ENCODE results near the gene TTC21A.
A peak's percentile ranks its signal among the peaks of the same experiment; 100 is the strongest.

TTC21A gene

DNA sequence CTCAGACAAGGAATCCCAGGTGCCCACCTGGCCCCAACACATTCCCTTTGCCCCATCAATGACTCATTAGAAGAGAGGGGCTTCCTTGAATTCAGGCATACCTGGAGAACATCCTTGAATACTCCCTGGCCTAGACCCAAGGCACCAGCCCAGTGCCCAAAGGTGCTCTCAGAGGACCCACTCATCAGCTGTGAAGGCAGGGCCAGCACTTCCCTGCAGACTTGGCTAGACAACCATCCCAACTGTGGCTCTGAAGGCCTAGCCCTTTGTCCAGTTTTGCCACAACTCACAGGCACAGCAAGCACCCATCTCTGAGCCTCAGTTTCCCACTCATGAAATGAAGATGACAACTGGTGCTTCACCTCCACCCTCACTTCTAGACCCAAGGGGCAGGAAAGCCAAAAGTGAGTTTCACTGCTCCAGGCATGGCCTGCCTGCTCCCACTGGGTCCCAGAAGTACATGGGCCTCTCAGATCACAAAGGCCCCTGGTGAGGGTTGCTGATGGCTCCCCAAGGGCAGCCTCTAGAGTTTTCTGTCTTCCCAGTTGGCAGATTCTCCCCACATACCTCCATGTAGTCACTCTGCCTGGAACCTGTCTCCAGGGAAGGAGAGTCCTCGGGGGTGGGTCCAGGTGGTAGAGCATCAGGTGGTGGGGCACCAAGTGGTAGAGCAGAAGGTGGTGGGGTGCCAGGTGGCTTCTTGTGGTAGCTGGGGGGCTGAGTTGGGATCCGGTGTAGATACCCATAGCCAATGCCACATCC lies 7.6 kb upstream of the TTC21A start:
- no peak for DNase-seq (ENCODE audit: low read depth)

DNA sequence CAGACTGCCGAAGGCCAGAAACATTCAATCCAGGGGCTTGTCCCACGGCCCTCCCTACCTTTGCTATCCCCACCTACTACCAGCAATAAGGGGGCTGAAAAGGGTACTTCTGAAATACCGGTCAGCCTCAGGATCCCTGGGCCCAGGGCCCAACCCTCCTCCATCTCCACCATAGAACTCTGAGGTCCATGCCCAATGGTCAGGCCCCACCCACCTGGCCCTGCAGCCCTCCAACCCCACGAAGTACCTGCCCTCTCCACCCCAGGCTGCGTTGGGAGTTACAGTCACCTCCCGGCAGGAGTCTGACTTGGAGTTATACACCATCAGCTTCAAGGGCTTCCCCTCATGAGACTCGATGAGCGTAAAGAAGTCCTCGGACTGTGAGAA lies 7.0 kb upstream of the TTC21A start:
- DNase-seq (ENCODE audit: low read depth): no peak

DNA sequence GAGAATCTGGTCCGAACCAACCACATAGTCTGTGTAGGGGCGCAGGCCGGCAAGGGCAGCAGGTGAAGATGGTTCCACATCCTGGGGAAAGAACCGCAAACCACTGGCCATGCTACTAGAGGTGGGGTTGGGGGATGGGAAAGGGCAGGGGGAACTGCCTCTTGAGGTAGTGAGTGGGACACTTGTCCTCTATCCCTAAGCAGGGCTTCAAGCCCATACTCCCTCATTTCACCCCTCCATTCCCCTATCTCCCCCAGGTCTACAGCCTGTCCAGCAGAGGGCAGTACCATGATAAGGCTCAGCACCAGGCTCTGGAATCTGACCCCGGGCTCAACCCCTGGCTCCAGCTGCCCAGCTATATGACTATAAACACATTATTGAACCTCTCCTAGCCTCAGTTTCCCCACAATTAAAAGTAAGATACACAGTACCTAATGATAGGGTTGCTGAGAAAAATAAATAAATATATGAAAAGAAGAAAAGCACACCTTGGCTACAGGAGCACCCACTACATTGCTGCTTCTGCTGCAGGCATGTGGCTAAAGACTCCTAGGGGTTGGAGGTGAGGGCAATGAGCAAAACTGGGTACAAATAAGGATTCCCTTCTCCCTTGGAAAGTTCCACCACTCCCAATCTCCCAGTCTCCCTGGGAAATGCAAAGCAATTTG lies 6.3 kb upstream of the TTC21A start:
- DNase-seq (ENCODE audit: low read depth): peak; percentile 36

DNA sequence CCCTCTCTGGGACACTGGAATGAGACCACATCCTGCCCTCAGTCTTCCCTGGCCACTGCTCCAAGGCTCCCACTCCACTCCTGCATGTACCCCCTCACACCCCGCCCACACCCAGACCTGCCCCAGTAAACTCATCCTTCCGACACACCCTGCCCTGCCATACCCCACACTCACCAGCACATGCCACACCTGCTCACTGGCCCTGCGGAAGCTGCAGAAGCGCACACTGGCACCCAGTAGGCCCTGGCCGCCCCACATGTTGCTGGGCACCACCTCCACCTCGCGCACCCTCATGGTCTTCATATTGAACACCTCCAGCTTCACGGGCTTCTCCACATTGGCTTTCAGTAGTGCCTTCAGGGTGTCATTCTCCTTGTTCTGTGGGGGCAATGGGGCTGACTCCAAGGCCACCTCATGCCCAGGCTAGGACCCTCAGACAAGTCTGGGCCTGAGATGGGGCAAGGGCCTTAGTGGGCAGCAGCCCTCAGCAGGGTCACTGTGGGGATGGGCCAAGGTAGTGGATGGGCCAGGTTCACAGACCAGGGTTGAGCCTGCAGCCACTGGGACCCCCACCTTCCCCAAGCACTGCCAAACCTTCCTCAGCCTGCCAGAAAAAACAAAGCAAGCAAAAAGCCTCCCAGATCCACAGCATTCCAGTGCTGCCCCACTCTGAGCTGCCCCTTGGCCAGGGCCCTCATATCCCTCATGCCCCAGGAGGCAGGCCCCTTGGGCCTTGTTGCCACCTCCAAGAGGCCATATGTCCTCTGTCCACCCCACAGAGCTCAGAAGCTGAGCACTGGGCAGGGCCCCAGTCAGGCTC lies 4.8 kb upstream of the TTC21A start:
- no peak for DNase-seq (ENCODE audit: low read depth)

DNA sequence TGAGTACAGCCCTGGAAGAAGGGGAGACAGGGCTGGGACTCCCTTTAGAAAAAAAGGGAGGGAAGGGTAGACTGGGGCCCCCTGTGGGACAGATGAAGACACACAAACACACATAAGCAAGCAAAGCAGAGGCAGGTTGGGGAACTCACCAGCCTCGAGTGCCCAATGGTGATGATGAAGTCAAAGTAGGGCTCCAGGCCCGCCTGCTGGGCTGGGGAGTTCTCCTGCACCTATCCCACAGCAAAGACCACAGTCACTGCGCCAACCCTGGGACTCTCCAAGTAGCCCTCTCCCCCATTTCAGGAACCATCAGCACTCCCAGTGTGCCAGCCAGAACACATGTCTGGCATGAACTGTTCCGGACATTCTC lies 4.2 kb upstream of the TTC21A start:
- DNase-seq (ENCODE audit: low read depth): no peak

DNA sequence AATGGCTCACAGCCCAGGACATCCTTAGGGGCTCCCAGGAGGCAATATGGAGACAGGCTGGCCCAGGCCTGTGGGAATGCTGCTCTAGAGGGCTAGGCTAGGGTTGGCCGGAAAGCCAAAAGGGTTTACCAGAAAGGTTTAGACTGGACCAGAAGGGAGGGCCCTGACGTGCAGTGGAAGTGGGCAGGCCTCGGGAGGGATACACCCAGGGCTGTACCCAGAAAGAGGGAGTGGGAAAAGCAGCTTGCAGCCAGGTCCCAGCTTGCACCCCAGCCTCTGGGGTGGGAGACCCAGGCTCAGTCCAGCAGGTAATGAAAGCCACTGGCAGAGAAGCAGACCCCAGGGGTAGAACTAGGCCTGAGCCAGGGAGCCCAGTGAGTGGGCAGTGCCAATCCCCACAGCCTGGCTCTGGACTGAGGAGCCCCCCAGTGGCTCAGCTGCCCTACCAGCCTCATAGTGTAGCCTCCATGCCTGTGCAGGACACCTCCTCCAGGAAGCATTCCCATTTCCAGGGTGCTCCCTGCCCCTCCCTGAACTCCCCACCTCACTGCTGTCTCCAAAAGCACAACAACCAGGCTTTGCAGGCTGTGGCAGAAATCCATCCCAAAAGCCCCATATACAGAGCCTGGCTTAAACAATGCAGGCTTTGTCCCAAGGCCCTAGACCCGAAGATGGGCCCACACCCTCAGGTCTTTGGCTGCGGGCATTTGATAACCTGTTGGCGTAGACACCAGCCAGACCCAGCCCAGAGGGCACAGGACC lies 3.5 kb upstream of the TTC21A start:
- DNase-seq (ENCODE audit: low read depth): no peak

DNA sequence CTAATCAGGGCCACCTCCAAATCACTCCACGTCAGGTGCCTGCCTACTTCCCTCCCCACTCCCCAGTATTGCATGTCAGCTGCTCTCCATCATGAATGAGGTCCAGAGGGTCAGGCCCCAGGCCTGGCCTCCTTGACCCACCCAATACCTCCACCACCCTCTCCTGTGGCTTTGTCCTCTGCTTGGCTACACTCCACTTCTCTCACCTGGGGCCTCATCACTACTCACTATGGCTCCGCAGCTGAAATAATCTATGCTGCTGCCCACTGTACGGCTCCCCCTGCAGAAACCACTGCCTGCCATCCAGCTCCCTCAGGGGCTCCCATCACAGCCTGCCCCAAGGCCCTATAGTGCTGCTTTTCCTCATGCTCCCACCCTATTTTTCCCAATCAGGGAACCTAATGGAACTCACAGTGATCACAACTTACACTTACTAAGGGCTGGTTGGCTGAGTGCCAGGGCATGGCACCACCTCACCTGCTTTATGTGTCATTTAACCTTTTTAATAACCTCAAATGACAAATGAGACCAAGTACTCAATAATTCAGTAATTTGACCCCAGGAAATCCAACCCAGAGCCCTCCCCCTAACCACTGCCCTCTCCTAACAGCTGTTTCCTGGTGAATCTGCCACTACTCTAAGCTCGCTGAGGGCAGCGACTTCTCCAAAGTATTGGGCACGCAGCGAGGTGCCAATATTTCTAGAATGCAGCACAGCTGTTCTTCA lies 2.4 kb upstream of the TTC21A start:
- DNase-seq (ENCODE audit: low read depth): no peak

DNA sequence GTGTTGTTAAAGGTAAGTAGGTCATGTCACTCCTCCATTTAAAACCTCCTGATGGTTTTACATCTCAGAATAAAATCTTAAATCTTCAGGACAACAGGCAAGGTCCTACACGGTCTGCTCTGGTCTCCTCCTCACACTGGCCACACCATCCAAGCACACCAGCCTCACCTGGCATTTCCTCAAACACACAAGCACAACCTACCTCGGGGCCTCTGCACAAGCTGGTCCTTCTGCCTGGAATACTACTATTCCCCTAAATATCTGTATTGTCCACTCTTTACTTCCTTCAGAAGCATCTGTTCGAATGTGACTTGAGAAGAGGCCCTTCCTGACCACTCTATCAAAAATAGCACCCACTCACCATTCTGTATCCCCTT lies 1.8 kb upstream of the TTC21A start:
- no peak for DNase-seq (ENCODE audit: low read depth)

DNA sequence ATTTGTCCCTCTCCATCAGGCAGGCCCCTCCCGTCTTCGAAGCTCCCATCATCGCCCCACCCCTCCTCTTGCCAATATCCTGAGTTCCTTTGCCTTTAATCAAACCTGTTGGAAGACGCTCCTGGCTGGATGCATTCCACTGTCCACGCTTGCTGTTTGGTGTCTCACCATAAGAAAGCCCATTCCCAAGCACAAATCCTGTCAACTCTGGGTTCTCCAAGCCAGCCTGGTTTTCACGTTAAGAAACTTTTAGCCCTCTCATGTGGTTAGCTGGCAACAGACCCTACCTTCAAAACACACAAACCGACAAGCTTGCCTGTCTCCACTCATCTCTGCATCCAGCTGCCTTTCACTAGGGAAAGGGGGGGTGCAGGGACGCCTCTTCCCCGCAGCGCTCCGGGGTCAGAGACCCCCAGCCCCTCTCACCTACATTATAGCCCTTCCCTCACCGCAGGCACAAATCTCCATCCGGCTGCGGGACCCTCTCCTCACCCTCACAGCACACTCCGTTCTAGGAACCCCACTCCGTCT lies 1.1 kb upstream of the TTC21A start:
- no peak for DNase-seq (ENCODE audit: low read depth)

DNA sequence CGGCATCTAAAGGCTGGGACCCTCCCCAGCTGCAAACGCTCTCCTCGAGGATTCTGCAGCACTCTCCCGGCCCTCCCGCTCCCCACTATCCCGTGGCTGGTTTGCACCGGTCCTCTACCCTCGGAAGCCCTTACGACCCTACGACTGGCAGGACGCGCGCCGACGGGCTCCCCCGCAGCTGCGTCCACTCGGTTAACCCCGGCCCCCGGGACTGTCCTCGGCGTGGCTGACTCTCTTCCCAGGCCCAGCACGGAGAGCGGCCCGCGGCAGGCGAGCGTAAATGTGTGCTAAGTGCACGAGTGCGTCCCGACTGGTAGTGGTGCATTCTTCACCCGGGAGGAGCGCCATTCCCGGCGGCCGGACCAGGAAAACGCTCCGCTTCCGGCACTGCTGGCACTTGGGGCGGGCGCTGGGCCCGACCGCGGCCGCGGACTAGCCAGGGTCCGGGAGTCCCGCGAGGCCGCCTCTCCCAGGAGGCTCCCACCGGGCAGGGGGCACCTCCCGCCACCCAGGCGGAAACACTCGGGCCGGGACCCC lies 561 bp upstream of the TTC21A start:
- DNase-seq (ENCODE audit: low read depth): peak; percentile 20

DNA sequence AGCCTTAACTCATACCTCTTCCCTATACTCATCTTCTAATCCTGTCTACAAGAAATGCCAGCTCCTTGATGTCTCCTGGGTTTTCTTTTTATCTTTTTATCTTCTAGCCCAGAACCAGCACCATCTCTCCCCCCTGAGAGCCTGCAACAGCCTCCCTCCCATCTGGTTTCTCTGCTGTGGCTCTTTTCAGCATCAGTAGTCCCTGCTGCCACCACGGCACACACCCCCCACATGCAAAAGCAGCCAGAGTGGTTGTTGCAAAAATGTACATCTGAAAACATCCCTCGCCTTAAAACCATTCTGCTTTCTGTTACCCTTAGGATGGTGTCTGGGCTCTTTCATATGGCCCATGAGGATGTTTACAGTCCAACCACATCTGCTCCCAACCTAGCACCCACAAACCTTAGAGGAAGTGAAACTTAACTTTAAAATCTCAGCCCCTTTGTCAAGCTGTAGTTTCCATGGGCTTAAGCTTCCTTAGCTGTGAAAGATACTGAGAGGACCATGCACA lies 775 bp downstream of the TTC21A start:
- no peak for DNase-seq (ENCODE audit: low read depth)

DNA sequence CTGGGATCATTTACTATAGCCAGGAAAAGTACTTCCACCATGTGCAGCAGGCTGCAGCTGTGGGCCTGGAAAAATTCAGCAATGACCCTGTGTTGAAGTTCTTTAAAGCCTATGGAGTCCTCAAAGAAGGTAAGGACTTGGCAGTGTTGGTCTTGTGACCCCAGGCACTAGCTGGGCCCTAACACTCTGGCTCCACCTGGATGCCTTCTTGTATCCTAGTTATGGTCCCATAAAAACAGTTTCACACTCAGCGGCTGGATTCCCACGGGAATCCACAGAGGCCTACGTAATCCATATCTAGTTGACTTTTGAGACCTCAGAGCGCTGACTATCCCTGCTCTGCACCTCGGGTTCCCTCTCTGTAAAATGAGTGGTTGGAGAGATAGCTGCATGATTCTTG lies 1.6 kb downstream of the TTC21A start:
- no peak for DNase-seq (ENCODE audit: low read depth)

DNA sequence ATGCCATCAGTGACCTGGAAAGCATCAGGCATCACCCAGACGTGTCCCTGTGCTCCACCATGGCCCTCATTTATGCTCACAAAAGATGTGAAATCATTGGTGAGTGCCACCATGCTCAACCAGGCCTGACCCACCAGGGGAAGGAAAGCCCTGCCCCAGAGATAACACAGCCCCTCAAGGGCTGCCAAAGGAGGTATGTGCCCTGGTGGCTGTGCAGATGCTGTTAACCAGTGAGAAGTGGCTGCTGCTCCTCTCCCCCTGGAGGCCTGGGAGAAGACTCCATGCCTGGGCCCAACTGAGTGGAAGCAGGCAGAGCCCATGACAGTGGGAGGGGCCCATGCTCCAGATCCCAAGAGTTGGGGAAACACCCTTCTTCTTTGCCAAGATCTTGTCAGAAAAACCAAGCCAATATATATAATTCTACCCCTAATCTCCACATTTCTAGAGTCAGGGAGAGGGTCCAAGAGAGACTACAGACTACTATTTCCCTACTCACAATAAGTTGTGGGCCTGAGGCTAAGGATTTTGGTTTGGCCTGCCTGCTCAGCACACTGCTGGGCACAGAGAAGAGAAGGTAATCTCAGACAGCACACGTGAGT lies 2.7 kb downstream of the TTC21A start:
- DNase-seq (ENCODE audit: low read depth): no peak

DNA sequence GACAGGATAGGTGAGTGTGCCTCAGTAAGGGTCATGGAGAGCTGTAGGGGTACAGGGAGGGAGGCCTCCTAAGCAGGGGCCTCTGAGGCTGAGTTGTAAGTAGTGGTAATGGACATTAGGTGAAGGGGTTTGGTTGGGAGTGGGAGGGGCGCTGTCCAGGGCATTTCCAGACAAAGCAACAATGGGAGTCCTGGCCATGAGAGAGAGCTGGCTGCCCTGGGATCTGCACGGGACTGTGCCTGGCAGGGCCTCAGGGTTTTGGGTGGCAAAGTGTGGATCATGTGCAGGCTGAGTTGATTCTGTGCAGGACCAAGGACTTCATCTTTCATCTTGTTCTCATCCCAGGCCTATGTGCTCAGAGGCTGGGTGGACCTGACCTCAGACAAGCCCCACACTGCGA lies 4.6 kb downstream of the TTC21A start:
- DNase-seq (ENCODE audit: low read depth): no peak

DNA sequence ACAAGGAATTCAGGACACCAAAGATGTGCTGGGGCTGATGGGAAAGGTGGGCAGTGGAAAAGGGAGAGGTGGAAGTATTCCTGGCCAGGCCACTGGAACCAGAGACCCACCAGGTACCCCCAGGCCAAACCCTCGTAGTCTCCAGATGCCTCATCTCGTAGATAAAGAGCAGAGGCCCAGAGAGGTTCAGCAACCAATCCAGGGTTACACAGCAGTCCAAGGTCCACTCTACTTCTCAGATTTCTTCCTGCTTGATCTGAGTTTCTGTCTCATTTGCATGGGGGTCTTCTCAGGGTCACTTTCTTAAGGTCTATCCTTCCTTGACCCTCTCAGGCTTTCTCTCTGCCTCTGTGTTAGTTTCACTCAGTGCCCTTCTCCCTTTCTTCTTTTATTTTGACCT lies 5.1 kb downstream of the TTC21A start:
- no peak for DNase-seq (ENCODE audit: low read depth)

DNA sequence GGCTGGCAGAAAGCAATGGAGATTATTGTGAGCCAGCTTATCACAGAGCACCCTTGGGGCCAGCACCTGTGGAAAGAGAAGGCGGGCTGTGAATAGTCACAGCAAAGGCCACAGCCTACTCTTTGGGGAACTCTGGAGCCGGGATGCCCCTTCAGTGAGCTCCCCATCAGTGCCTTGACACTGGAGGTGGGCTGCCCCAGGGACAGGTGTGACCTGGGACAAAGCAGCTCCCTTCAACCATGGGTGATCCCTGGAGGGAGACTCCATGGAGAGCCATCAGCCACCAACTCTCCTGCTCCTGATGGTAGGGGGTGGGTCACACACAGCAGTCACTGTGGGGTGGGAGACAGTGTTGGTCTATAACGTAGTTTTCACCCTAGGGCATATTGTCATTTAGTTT lies 5.8 kb downstream of the TTC21A start:
- no peak for DNase-seq (ENCODE audit: low read depth)

DNA sequence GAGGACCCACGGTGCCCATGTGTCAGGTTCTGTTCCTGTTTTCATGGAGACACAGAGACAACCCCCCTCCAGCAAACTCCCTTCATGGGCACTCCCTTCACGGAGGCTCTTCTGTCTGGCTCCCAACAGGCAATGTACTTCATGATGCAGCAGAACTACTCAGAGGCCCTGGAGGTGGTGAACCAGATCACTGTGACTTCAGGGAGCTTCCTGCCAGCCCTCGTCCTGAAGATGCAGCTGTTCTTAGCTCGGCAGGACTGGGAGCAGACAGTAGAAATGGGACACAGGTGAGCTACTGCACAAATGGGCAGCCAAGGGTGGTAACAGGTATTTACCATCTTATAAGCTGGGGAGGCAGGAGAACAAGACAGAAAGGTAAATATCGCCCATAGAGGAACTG lies 7.0 kb downstream of the TTC21A start:
- DNase-seq (ENCODE audit: low read depth): no peak

DNA sequence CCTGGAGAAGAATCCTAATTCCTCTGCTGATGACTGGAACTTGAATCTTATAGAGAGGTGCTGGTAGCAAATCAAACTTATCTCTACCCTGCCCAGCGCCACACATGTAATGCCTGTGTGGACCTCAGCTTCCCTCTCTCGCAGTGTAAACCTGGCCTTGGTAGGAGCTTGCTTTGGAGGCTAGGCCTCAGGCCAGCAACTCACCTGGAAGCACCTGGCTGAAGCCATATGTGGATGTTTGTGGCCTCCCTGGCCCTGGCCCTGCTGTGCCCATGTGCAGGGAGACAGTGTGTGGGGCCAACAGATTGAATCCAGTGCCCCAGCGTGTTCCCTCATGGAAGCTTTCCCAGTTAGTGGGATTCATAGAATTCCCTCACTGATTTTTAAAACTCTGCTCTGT lies 8.4 kb downstream of the TTC21A start:
- no peak for DNase-seq (ENCODE audit: low read depth)

DNA sequence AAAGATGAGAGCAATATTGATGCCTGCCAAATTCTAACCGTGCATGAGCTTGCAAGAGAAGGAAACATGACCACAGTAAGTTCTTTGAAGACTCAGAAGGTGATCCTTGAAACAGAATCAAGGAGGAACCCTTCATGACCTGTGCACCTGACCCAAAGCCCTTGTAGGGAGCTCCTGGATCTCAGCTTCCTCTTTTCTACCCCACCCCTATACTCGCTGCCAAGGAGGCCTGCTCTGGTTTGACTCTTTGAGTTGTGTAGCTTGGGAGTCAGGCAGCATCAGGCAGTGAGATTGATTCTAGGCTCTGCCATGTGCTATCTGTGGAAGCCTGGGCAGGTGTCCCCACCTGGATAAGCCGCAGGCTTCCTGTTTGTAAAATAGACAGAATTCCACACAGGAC lies 10.6 kb downstream of the TTC21A start:
- no peak for DNase-seq (ENCODE audit: low read depth)

DNA sequence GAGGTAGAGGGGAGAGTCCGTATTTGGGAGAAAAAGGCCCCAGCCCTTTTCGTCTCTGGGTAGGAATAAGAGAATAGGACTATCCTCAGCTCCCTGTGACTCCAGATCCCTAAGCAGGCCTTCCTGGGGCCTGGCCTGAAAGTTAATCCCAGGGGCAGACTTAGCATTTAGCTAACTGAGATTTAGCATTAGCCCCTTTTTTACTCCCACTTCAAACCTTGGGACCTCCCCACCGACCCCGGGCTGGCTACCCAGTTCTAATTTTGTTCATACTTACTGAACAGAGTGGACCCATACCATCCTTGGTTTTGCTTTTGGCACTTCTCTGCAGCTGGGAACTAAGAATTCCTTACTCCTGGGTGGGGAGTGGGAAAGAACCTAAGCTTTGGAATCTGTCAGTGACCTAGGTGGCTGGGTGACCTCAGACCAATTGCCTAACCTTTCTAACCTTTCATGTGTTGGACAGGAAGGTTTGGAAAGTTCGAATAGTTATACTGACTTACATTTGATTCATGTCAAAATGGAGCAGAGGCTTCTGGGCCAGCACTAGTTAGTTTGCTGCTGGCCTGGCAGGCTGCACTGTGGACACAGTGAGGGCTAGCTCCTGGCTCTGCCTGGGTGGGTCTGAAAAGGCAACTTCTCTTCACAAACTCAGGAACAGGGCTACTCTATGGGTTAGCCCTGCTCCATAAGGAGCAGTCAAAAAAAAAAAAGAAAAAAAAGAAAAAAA lies 11.6 kb downstream of the TTC21A start:
- no peak for DNase-seq (ENCODE audit: low read depth)

Data from CMK (cell line).